Medulla oblongata (tissue), 1 donor: ENCODE data around the gene UVRAG.
"Not testable (repeated sequence)": the region's sequence is repeated elsewhere in the genome, so short reads cannot be mapped to it uniquely, and the experiment has no call there.

Experiments used
- DNase-seq: peaks from one replicate; pipeline ENCODE4 v3.0.0-alpha.2; 2015; ENCODE audit errors: extremely low spot score

The UVRAG gene

GRCh38 chr11:76064192-76064591, 249.2 kb downstream of the UVRAG start:
- DNase-seq, result no peak

GRCh38 chr11:76067099-76067498, 252.1 kb downstream of the UVRAG start:
- no peak for DNase-seq

- no peak for DNase-seq
These were observed 254.0 kb downstream of the UVRAG start for GRCh38 chr11:76069001-76069400.

- no peak for DNase-seq
These were observed 256.1 kb downstream of the UVRAG start for GRCh38 chr11:76071090-76071489.

- DNase-seq, result no peak
These were observed 258.7 kb downstream of the UVRAG start for GRCh38 chr11:76073724-76074123.

- peak; percentile 17 for DNase-seq
These were observed 259.4 kb downstream of the UVRAG start for GRCh38 chr11:76074148-76075095.

- DNase-seq, result no peak
These were observed 260.7 kb downstream of the UVRAG start for GRCh38 chr11:76075716-76076115.

- DNase-seq, result not testable (repeated sequence)
These were observed 261.2 kb downstream of the UVRAG start for GRCh38 chr11:76076253-76076652.

- no peak for DNase-seq
These were observed 261.7 kb downstream of the UVRAG start for GRCh38 chr11:76076749-76077148.

GRCh38 chr11:76077575-76078150, 262.7 kb downstream of the UVRAG start:
- peak; percentile 57 for DNase-seq

GRCh38 chr11:76081084-76081483, 266.1 kb downstream of the UVRAG start:
- DNase-seq, result not testable (repeated sequence)

- DNase-seq, result no peak
These were observed 268.8 kb downstream of the UVRAG start for GRCh38 chr11:76083563-76084451.

- no peak for DNase-seq
These were observed 270.3 kb downstream of the UVRAG start for GRCh38 chr11:76085270-76085669.

GRCh38 chr11:76086743-76087635, 272.0 kb downstream of the UVRAG start:
- DNase-seq, result no peak

- no peak for DNase-seq
These were observed 272.7 kb downstream of the UVRAG start for GRCh38 chr11:76087749-76088148.

- no peak for DNase-seq
These were observed 273.5 kb downstream of the UVRAG start for GRCh38 chr11:76088511-76088910.

GRCh38 chr11:76090174-76090573, 275.2 kb downstream of the UVRAG start:
- no peak for DNase-seq

- no peak for DNase-seq
These were observed 275.8 kb downstream of the UVRAG start for GRCh38 chr11:76090821-76091220.

- no peak for DNase-seq
These were observed 279.7 kb downstream of the UVRAG start for GRCh38 chr11:76094740-76095139.

- DNase-seq, result no peak
These were observed 280.9 kb downstream of the UVRAG start for GRCh38 chr11:76095891-76096290.

- DNase-seq, result no peak
These were observed 281.5 kb downstream of the UVRAG start for GRCh38 chr11:76096552-76096951.
